Measurements from ENCODE around the gene SERINC5. TPM values are rescaled to one million over a fixed set of nuclear protein-coding genes. Genes with fewer than 3 reads are reported as not detected.

The SERINC5 gene
- total RNA-seq, 2 donors from 2014 or later = 147 to 152 TPM

GRCh38 chr5:80234116-80234948, 21.5 kb downstream of the SERINC5 start:
- peak; percentile 21 for ATAC-seq
- DNase-seq = no peak
- intact Hi-C loops (cut with DNase I, micrococcal nuclease) = no loop called here

GRCh38 chr5:80231693-80232092, 24.2 kb downstream of the SERINC5 start:
- DNase-seq = no peak
- no peak for ATAC-seq
- intact Hi-C loops (cut with DNase I, micrococcal nuclease) = no loop called here

- intact Hi-C loops (cut with DNase I, micrococcal nuclease) = no loop called here
- ATAC-seq = no peak
- no peak for DNase-seq
Observed at GRCh38 chr5:80231243-80231642, 24.6 kb downstream of the SERINC5 start.

- intact Hi-C loops (cut with DNase I, micrococcal nuclease) = no loop called here
- DNase-seq (peak in 1 of 2 donors; percentile 29), ATAC-seq (peak; percentile 66)
Observed at GRCh38 chr5:80230269-80230992, 25.4 kb downstream of the SERINC5 start.

GRCh38 chr5:80229902-80230255, 26.0 kb downstream of the SERINC5 start:
- ATAC-seq (peak; percentile 56), DNase-seq (no peak)
- intact Hi-C loops (cut with DNase I, micrococcal nuclease) = no loop called here

GRCh38 chr5:80227979-80228596, 27.8 kb downstream of the SERINC5 start:
- DNase-seq = no peak
- ATAC-seq = no peak
- intact Hi-C loops (cut with DNase I, micrococcal nuclease) = no loop called here

GRCh38 chr5:80225934-80226326, 29.9 kb downstream of the SERINC5 start:
- DNase-seq (no peak), ATAC-seq (no peak)
- intact Hi-C loops (cut with DNase I, micrococcal nuclease) = no loop called here

- intact Hi-C loops (cut with DNase I, micrococcal nuclease) = no loop called here
- DNase-seq = no peak
- peak; percentile 63 for ATAC-seq
Observed at GRCh38 chr5:80225189-80225933, 30.5 kb downstream of the SERINC5 start.

GRCh38 chr5:80223561-80223960, 32.3 kb downstream of the SERINC5 start:
- no peak for DNase-seq
- no peak for ATAC-seq
- intact Hi-C loops (cut with DNase I, micrococcal nuclease) = no loop called here

- DNase-seq (no peak), ATAC-seq (peak; percentile 55)
- intact Hi-C loops (cut with DNase I, micrococcal nuclease) = no loop called here
Observed at GRCh38 chr5:80220245-80220897, 35.5 kb downstream of the SERINC5 start.

GRCh38 chr5:80219391-80219790, 36.5 kb downstream of the SERINC5 start:
- no peak for DNase-seq
- ATAC-seq = no peak
- intact Hi-C loops (cut with DNase I, micrococcal nuclease) = no loop called here

GRCh38 chr5:80217667-80218066, 38.2 kb downstream of the SERINC5 start:
- intact Hi-C loops (cut with DNase I, micrococcal nuclease) = no loop called here
- no peak for ATAC-seq

GRCh38 chr5:80216753-80217596, 38.9 kb downstream of the SERINC5 start:
- peak in 1 of 2 donors; percentile 40 for DNase-seq
- peak; percentile 19 for ATAC-seq
- intact Hi-C loops (cut with DNase I, micrococcal nuclease) = no loop called here

More at GRCh38 chr5:80217667-80218066, 38.2 kb downstream of the SERINC5 start:
- DNase-seq = no peak

- no peak for ATAC-seq
Observed at GRCh38 chr5:80216096-80216495, 39.8 kb downstream of the SERINC5 start.

GRCh38 chr5:80215523-80215922, 40.3 kb downstream of the SERINC5 start:
- ATAC-seq (no peak), DNase-seq (no peak)
- intact Hi-C loops (cut with DNase I, micrococcal nuclease) = no loop called here

More at GRCh38 chr5:80216096-80216495, 39.8 kb downstream of the SERINC5 start:
- intact Hi-C loops (cut with DNase I, micrococcal nuclease) = no loop called here
- DNase-seq = no peak

GRCh38 chr5:80213466-80213865, 42.4 kb downstream of the SERINC5 start:
- ATAC-seq (peak; percentile 15), DNase-seq (no peak)
- intact Hi-C loops (cut with DNase I, micrococcal nuclease) = no loop called here

- intact Hi-C loops (cut with DNase I, micrococcal nuclease) = no loop called here
- ATAC-seq (peak; percentile 89), DNase-seq (no peak)
Observed at GRCh38 chr5:80212171-80212667, 43.6 kb downstream of the SERINC5 start.

GRCh38 chr5:80211327-80211726, 44.5 kb downstream of the SERINC5 start:
- ATAC-seq = no peak
- no peak for DNase-seq
- intact Hi-C loops (cut with DNase I, micrococcal nuclease) = no loop called here

All from left colon (tissue), 2 donors.